DMS 273 (cell line): ENCODE measurements around the gene FAM151A.

Experiments used
- DNase-seq: peaks from one replicate; lab custom pipeline; 2025; ENCODE audit not compliant: unreplicated experiment; lab: John Stamatoyannopoulos, UW

FAM151A gene

DNA sequence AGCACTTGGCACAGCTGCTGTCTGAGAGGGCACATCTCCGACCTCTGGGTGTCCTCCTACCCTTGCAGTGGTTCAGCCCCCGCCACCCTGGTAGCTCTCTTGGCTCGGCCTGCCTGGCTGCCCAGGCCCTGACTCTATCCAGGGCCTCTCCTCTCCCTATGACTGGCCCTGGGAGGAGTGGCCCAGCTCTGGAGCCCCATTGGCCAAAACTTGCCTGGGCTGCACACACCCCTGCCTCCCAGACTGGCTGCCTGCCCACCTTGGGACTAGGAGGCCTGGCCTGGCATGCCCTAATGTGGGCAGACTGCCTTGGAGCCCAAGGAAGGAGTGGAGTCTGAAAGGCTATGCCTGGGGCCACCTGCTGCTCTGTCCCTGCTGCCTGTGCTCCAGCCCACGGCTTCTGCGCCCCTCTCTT lies 41.7 kb downstream of the FAM151A start:
- DNase-seq, result peak; percentile 99

DNA sequence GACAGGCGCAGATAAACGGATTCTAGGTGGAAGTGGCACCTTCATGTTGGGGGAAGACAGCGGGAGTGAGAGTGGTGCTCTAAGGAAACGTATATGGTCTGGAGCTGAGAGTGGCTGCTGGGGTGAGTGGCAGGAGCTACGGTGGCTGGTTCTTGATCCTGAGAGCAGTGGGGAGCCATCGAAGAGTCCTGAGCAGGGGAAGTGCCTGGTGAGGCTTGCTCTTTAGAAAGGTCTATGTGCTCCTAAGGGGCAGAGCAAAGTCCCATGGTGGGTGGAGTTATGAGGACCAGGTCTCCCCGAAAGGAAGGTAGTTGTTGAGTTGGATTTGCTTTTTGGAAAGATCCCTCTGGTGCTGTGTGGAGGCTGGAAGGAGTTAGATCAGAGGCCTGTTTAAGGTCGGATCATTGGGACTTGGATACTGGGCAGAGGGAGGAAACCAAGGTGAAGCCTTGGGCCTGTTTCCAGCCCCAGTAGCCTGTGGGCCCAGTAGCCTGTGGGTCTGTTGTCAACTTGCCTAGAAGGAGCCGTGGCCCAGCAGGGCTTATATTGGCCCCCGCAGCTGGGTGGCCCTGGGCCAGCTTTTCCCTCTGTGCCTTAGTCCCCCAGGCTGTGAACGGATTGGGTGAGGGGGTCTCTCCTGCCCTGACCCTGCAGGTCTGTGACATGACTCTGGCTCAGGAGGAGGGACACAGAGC lies 42.3 kb downstream of the FAM151A start:
- DNase-seq, result peak; percentile 55

DNA sequence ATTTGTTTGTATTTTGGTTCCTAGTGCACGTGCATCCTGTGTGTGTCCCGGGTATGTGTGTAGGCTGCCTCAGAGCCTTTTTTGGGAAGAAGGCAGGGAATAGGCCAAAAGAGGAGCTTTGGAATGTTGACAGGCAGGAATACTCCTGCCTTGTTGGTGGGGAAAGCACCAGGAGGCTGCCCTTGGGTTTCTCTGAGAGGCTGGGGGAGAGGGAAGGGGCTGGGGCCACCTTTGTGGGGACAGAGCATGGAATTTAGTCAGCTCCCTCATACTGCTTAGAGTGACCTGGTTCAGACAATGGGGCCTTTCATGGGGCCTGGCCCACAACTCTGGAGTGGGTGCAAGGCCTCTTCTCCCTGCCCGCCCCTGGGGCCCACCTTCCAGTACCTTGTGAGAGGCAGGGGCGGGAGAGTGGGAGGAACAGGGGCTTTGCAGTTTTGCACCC lies 44.0 kb downstream of the FAM151A start:
- DNase-seq, result no peak

DNA sequence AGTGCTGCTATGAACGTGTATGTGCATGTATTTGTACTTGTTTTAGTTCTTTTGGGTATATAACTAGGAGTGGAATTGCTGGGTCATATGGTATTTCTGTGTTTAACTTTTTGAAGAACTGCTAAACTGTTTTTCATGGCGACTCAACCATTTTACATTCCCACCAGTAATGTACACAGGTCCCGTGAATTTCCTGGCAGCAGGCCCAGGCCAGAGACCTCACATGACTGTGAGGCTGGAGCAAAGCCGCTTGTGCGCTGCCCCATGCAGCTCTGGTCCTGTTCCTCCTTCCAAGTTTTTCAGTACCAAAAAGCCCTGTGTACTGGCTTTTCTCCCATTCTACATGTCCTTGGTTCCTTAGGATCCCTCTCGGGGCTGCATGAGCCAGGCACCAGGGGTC lies 45.7 kb downstream of the FAM151A start:
- DNase-seq, result peak; percentile 92

DNA sequence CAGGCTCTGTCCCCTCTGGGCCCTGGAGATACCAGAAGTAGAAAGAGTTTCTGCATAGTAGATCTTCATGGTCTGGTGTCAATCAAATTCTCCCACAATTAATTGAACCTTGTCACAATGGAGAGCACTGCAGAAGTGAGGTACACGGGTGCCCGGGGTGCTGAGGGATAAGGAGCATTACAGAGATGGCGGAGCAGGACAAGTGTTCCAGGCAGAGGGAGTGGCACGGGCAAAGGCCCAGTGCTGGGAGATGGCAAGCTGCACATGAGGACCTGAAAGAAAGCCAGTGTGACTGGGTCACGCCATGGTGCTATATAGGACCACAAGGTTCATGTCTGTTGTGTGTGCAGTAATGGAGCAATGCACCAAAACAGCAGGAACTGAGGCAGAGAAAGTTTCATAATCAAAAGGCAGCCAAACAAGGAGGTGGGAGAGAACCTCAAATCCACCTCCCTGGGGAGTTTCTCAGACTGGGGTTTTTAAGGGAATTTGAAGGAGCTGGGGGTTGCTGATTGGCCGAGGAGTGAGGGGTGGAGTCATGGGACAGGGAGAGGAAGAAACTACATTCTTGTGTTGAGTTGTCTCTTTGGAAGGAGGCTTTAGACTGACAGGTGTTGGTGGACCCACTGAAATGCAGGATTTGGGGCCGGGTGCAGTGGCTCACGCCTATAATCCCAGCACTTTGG lies 47.6 kb downstream of the FAM151A start:
- DNase-seq, result peak; percentile 24

DNA sequence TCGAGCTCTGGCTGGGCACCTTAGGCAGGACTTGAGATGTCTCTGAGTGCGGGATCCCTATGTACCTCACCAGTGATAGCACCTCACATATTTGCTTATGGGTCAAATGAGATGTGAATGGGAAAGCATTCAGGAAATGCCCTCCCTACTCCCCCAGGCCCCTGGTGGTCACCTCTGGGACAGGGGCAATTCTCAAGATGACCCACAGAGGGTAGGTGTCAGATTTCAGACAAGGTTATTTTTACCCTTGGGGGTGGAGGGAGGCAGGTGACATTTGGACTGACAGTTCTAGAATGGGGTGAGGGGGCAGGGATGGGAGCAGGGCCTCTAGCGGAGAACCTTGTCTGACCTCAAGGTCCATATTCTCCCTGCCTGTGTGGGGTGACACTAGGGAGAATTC lies 48.2 kb downstream of the FAM151A start:
- no peak for DNase-seq

DNA sequence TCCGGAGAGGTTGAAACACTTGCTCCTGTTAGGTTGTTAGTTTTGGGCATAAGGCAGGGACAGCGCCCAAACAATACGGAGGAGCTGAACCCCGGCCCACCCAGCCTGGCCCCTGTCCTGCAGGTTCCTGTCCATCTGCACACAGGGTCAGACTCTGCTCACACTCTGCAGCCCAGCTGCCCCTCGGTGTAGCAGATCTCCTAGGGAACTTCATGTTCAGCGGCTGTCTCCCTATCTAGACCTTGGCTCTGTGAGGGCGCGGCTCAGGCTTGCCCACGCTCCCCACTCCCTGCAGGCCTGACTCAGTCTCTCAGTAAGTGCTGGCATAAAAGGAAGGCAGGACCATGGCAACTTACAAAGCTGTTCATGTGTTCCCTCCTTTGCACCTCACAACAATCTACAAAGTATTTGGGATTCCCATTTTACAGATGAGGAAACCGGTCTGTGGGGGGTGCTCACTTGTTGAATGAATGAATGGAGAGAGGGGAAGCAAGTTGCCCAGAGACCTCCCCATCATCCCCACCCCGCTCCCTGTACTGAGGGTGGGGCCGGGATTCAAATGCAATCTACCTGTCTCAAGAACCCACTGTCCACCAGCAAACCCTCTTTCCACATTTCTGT lies 49.1 kb downstream of the FAM151A start:
- DNase-seq, result no peak

DNA sequence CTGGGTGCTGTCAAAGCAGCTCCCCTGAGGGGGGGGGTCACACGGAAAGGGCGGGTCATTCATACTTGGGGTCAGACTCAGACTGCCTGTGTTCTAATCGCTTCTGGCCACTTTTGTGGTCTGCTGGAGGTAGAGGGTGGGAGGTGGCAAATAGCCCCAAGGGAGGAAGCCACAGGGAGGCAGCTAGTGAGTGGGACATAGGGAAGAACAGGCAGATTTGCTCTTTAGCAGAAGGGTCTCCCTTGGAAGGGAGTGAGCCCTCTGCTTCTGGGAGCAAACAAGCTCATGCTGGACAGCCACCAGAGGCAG lies 50.8 kb downstream of the FAM151A start:
- DNase-seq, result no peak

DNA sequence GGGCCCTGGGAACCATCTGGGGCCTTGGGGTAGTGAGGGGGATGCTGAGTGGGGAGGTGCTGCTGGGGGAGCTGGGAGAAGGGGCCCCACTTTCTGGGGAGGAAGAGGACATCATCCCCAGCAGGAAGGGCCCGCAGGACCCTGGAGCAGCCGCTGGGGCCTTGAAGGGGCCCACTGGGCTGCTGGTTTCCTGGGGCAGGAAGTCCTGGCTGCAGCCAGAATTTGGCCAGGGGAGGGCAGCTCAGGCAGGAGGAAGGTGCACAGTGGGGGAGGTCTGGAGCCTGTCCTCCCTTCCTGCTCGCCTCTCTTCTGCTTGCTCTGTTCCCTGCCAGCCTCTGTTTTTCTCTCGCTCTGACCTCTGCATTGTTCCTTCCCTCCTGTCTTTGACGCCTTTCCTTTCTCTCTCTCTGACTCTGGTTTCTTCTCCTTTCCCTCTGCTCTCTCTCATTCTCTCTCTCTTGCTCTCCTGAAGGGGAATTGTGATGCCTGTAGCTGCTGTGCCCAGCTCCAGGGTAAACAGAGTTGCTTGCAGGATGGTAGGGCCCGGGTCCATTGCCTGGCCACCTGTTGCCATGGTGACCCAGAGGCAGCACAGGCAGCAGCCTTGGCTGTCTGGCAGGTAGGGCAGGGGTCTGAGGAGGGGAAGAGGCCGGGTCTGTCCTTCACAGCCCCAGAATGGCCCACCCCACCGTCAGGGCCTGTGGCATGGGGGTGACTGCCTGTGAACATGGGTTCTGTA lies 51.4 kb downstream of the FAM151A start:
- peak; percentile 60 for DNase-seq

DNA sequence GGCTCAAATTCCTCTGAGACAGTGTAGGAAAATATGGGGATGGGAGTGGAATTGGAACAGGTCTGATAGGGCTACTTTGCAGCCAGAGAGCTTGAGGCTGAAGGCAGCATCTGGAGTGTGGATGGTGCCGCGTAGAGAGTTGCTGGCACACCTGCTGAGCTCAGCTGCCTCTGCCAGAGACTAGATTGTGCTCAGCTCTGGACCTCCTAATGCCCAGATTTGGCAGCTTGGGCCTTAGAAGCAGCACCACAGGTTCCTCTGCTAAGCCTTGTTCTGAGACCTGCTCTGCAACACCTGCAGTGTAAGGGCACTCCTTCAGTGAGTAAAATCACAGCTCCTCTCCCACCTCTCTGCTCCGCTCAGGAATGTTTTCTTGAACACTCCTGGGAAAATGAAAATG lies 52.0 kb downstream of the FAM151A start:
- peak; percentile 90 for DNase-seq

DNA sequence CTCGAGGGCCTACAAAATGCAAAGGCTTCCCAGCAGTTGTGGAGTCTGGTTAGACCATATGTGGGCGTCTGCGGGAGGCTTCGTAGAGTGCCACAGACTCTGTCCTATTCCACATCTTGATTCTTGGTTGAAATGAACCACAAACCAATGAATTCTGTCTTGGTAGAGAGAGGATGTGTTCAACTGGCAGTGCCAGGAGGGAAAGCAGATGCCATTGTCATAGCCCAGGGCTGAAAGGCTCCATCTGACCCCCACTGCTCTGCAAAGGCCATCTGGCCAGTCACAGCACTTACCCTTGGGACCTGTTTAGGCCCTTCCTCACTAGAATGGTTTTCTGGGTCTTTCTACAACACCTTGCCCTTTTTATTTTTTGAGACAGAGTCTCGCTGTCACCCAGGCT lies 53.2 kb downstream of the FAM151A start:
- DNase-seq, result peak; percentile 77

DNA sequence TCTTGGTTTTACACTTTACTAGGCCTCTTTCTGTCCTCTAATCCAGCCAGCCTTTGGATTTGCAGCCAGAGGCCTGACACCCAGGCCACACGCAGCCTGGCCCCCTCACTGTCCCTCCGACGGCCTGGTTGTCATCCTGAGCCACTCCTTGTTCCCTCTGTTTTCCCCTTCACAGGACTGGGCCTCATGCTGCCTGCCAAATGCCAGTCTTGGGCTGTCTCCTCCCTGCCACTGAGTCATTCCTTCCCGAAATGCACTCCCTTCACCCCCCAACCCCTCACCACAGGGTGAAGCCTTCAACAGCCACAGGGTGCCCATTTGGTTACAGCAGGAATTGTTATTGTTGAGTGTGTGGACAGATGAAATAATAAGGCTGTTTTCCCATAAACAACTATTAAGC lies 54.0 kb downstream of the FAM151A start:
- DNase-seq, result no peak

DNA sequence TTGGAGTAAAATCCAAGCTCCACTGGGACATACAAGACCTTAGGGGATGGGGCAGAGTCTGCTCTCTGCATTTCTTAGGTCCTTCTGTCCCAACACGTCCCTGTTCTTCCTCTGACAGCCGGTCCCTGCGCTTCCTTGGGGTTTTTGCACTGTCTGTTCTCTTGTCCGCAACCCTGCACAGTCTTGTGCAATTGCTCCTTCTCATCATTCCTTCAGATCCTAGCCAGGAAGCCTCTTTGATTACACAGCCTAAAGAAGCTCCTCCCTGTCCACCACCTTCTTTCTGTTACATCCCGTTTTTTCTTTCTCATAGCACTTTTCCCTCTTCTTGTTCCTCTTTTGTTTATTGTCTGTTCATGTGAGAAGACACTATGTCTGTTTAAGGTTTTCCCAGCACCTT lies 55.4 kb downstream of the FAM151A start:
- no peak for DNase-seq

DNA sequence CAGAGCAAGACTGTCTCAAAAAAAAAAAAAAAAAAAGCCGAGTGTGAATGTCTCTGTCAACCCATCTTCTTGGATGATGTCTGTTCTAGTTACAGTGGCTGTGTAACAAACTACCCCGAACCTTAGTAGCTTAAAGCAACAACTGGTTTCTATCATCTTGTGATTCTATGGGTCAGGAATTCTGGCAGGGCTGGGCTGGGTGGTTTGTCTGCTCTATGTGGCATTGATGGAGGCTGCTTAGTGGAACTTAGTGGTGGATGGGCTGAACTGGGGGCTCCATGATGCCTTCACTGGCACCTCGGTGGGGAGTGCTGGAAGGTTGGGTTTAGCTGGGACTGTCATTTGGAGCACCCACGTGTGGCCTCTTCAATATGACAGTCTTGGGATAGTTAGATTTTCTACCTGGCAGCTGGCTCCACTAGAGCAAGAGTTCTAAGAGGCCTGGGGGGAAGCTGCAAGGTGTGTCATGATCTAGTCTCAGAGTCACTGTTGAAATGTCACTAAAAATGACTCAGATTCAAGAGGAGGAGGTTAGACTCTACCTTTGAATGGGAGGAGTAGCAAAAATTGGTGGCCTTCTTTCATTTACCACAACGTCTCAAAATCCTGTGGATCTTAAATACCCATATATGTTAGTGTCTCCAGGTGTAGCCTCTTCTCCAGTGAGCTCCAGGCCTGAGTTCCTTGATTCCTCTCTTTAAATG lies 56.7 kb downstream of the FAM151A start:
- DNase-seq, result no peak

DNA sequence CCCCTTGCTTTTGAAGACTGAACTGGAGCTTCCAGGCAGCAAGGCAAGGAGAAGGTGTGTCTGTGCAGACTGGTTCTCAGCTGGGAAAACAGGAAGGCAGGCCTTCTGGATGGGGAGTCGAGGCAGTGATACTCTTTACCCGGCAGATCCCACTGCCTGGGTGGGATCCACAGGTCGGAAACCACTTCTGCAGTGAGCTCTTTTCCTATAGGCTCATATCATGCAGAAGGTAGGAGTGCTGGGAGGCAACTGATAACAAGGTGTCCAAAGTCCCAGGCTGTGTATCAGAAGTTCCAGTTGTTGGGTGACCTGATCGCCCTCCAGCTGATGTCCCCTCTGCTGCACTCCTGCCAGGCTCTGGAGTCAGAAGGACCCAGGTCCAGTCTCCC lies 58.2 kb downstream of the FAM151A start:
- no peak for DNase-seq

DNA sequence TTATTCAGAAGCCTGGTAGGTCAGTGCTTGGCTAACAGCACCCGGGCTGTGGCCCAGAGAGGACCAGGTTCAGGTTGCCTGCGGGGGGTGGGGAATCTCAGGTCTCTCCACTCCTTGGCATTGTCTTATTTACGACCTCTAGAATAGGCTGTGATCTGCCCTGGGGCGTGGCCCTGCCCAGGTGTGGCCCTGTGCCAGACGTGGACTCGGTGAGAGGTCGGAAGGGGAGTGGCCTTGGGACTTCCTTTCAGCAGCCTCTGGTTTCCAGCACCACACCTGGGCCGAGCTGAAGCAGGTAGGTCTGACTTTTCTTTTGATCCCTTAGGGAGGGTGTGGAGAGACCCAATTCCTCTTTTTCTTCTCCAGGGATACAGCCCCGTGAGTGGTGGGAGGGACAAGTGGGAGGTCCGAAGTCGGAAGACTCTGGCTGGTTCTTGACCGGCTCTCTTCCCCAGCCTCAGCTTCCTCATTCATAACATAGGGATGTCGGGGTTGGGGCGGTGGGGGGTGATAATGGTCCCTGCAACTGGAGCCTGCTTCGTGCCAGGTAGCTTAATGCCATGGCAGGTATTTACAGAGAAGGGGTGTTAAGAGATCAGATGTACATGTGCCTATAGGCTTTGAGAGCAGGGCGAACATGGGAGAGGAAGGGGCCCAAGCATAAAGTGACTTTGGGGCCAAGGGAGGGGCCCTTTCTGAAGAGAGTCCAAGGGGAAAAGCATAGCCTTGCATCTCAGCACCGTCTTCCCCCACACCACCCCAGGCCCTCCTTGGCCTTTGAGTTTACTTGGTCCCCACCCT lies 58.8 kb downstream of the FAM151A start:
- no peak for DNase-seq

DNA sequence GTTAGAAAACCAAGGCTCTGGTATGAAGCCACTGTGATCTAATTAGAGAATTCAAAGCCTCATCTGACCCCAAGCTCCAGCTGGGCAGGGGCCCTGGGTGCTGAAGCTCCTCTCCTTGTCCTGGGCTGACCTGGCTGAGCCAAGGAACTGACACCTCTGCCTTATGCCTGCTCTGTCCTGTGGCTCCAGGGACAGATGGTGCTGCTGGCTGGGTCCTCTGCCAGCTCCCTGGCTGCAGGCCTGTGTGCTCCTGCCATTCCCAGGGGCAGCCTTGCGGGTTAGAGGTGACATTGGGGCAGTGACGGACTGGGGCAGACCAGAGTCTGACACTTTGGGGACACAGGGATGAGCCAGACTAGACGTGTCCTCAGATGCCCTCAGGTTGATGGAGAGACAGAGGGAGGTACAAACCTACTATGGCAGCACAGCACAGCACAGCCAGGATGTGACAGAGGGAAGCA lies 63.5 kb downstream of the FAM151A start:
- peak; percentile 95 for DNase-seq
